Adrenal gland (tissue), 5 donors: Measurements from ENCODE around the gene ZSCAN25.

ENCODE experiments used
- POLR2A ChIP-seq, 2 donors: fragments of 450-650 bp; IDR thresholded peaks; one replicate each; pipeline ENCODE4 v1.6.1; 2017; ENCODE audit warnings: antibody characterized with exemption in 2 of 2, mild to moderate bottlenecking in 2 of 2, moderate library complexity in 1 of 2
- TF ChIP-seq, protein P1 (sequence below), 6 experiments: fragments of 450-650 bp in 4 of 6; fragments of 200-600 bp in 2 of 6; sonication (generic) in 1 of 6; IDR thresholded peaks; 1 replicate in 5 of 6; 2 replicates in 1 of 6; pipeline versions ENCODE4 v1.5.1 to v1.8.0; 2016 to 2021; ENCODE audit warnings: antibody characterized with exemption in 6 of 6, mild to moderate bottlenecking in 2 of 6, moderate library complexity in 1 of 6
- donor health status: DM: no; HTN: no; CAD: no.

DNA sequence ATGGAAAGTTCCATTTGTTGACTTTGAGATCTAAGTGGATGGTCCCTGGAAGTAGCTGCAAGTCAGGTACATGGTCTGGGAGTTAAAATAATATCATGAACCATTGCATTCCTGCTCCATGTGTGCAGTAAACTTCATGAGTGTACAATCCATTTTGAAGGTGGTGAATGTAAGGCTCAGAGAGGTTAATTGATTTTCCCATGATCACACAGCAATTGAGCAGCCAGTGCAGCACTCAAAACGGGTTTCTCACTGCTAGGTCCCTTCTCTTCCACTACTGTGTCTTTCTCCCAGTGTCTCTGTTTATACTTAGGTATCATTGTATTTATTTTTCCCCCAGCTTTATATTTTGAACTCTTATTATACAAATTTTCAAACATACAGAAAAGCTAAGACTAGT lies 9.9 kb downstream of the ZSCAN25 start:
- TF ChIP-seq POLR2A (IDR thresholded peaks at IDR 0.05): no peak
- TF ChIP-seq, protein P1, sequence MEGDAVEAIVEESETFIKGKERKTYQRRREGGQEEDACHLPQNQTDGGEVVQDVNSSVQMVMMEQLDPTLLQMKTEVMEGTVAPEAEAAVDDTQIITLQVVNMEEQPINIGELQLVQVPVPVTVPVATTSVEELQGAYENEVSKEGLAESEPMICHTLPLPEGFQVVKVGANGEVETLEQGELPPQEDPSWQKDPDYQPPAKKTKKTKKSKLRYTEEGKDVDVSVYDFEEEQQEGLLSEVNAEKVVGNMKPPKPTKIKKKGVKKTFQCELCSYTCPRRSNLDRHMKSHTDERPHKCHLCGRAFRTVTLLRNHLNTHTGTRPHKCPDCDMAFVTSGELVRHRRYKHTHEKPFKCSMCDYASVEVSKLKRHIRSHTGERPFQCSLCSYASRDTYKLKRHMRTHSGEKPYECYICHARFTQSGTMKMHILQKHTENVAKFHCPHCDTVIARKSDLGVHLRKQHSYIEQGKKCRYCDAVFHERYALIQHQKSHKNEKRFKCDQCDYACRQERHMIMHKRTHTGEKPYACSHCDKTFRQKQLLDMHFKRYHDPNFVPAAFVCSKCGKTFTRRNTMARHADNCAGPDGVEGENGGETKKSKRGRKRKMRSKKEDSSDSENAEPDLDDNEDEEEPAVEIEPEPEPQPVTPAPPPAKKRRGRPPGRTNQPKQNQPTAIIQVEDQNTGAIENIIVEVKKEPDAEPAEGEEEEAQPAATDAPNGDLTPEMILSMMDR (IDR thresholded peaks at IDR 0.05): no peak
